Stimulated activated CD8-positive, alpha-beta memory T cell treated with anti-CD3 and anti-CD28 coated beads, Interleukin-7, amount 100 ng/mL, for 24 hours (primary cell): Measurements from ENCODE around the gene STX7.

ENCODE experiments used
- DNase-seq: peaks from one replicate; pipeline ENCODE4 v3.0.0-alpha.2; 2020; ENCODE audit warnings: low read depth

STX7 gene

GRCh38 chr6:132476688-132477087 is 36.2 kb downstream of the STX7 start:
- no peak for DNase-seq

GRCh38 chr6:132475925-132476324 is 37.0 kb downstream of the STX7 start:
- no peak for DNase-seq

GRCh38 chr6:132471787-132472186 is 41.1 kb downstream of the STX7 start:
- DNase-seq: no peak

GRCh38 chr6:132466952-132467351 is 46.0 kb downstream of the STX7 start:
- no peak for DNase-seq

GRCh38 chr6:132465530-132466485 is 47.1 kb downstream of the STX7 start:
- no peak for DNase-seq

GRCh38 chr6:132464538-132465256 is 48.2 kb downstream of the STX7 start:
- no peak for DNase-seq

- DNase-seq: no peak
These were observed 51.0 kb downstream of the STX7 start for GRCh38 chr6:132461958-132462357.

- DNase-seq: no peak
These were observed 53.3 kb downstream of the STX7 start for GRCh38 chr6:132459605-132459952.

GRCh38 chr6:132458887-132459604 is 53.9 kb downstream of the STX7 start:
- no peak for DNase-seq

GRCh38 chr6:132456700-132457143 is 56.2 kb downstream of the STX7 start:
- DNase-seq: no peak

GRCh38 chr6:132446855-132447241 is 66.1 kb downstream of the STX7 start:
- no peak for DNase-seq

- no peak for DNase-seq
These were observed 66.6 kb downstream of the STX7 start for GRCh38 chr6:132446141-132446854.

GRCh38 chr6:132445201-132445951 is 67.5 kb downstream of the STX7 start:
- DNase-seq: no peak

GRCh38 chr6:132443206-132443605 is 69.7 kb downstream of the STX7 start:
- no peak for DNase-seq

- no peak for DNase-seq
These were observed 82.8 kb downstream of the STX7 start for GRCh38 chr6:132430110-132430509.

- DNase-seq: no peak
These were observed 87.7 kb downstream of the STX7 start for GRCh38 chr6:132425176-132425575.

GRCh38 chr6:132423839-132424238 is 89.1 kb downstream of the STX7 start:
- no peak for DNase-seq

- DNase-seq: no peak
These were observed 94.5 kb downstream of the STX7 start for GRCh38 chr6:132418235-132418965.

GRCh38 chr6:132414761-132415160 is 98.2 kb downstream of the STX7 start:
- DNase-seq: no peak

GRCh38 chr6:132414322-132414721 is 98.6 kb downstream of the STX7 start:
- no peak for DNase-seq

- no peak for DNase-seq
These were observed 99.5 kb downstream of the STX7 start for GRCh38 chr6:132413499-132413802.
